Ramos (cell line): ENCODE data around the gene PHRF1.

ENCODE experiments used
- in situ Hi-C: fragments of 300-500 bp; cut with MboI; formaldehyde crosslinking; loops from one replicate; pipeline ENCODE4 v1.14.3; 2022; ENCODE audit warnings: low sequenced_read_pairs; ENCODE audit not compliant: unreplicated experiment

The PHRF1 gene

DNA sequence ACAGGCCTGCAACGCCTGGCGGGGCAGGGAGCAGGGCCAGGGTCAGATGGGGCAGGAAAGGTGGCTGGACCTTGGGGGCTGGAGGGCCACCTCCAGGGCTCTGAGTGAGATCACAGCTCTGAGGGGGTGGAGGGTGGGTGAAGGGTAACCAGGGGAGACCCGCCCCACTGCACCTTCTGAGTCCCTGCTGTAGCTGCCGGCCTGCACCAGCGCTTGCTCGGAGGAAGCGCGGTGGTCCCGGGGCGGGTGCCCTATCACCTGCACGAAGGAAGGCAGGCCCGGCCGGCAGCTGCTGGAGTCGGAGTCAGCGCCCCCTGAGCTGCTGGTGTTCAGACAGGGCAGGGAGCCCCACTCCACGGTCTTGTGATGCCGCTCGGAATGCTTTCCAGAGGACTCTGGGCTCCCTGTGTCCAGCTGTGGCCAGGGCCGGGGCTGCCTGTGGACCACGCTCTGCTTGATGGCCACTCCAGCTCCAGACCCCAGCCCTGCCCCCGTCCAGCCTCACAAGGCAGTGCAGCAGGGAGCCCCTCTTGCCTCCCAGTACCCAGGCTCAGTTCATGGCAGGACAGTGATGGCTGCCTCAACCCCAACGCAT lies 19.5 kb upstream of the PHRF1 start:
- in situ Hi-C loops = no loop called here

DNA sequence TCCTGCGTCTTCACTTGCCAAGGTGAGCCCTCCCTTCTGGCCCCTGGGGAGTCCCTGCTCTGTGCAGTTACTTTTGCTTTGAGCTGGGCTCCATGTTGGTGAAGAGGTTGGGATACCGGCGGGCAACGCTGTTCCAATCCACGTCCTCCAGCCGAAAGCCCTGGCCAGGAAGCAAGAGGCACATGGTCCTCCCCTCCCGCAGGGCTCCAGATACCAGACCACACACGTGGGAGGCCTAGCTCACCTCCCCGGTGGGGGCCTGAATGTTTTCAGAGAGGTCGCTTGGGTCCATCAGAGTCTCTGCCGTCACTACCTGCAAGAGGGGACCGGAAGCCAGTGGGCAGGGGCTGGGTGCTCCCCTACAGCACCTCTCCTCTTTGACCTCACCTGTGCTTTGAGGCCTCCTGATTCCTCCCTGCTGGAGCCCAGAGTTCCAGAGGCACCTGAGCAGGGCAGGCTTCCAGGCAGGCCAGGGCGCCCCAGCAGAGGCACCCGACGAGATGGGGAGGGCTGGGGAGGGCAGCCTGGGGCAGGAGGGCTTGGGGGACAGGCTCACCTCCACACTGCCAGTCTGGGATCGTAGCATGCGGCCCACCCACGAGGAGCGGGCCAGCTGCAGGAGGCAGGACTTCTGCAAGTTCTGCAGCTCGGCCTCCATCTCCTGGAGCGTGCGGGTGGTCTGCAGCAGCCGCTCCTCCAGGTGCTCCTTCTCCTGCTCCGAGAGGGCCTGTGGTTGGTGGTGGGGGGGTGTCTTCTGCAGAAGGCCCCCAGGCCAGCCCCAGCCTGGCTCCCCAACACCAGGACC lies 18.7 kb upstream of the PHRF1 start:
- in situ Hi-C loops = no loop called here

DNA sequence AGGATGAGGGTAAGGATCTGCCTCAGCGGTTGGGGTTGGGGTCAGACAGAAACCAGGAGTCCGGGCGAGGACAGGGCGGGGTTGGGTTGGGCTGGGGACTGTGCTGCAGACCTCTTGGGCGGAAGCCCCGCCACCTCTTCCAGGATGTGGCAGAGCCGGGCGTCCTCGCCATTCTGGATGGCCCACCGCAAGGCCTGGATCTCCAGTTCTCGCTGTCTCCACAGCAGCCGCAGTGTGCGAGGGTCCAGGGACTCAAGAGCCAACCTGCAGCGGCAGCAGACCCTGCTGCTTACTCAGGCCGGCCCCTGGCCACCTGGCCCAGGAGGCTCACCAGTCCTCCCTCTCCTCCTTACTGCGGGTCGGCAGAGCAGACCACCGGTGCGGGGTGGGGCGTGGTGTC lies 17.8 kb upstream of the PHRF1 start:
- in situ Hi-C loops = no loop called here

GRCh38 chr11:559020-559620 lies 17.1 kb upstream of the PHRF1 start:
- in situ Hi-C loops = no loop called here

- in situ Hi-C loops = no loop called here
These were observed 16.5 kb upstream of the PHRF1 start for GRCh38 chr11:559712-560304.

- in situ Hi-C loops = no loop called here
These were observed 15.7 kb upstream of the PHRF1 start, which contains the start of the genes LMNTD2 and RASSF7 for GRCh38 chr11:560305-561147. TSS of gene LMNTD2 (minus strand) at chr11:560738. CDS start at chr11:560716, 22 bp downstream. TSS of gene RASSF7 (plus strand) at chr11:560970. CDS start at chr11:561769, 799 bp downstream.

GRCh38 chr11:561148-562003 lies 14.9 kb upstream of the PHRF1 start:
- in situ Hi-C loops = no loop called here

GRCh38 chr11:562046-562645 lies 14.1 kb upstream of the PHRF1 start:
- in situ Hi-C loops = no loop called here

DNA sequence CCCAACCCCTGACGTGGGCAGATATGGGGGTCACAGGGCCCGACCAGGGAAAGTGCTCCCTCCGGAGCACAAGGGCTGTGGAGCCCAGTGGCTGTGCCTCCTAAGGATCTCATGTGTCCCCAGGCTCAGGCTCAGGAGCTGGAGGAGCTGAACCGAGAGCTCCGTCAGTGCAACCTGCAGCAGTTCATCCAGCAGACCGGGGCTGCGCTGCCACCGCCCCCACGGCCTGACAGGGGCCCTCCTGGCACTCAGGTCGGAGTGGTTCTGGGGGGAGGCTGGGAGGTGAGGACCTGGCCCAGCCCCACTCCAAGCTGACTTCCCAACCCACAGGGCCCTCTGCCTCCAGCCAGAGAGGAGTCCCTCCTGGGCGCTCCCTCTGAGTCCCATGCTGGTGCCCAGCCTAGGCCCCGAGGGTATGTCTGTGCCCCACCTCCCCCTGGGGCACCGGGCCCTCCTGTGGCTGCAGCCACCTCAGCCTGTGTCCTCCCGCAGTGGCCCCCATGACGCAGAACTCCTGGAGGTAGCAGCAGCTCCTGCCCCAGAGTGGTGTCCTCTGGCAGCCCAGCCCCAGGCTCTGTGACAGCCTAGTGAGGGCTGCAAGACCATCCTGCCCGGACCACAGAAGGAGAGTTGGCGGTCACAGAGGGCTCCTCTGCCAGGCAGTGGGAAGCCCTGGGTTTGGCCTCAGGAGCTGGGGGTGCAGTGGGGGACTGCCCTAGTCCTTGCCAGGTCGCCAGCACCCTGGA lies 13.0 kb upstream of the PHRF1 start:
- in situ Hi-C loops = no loop called here

DNA sequence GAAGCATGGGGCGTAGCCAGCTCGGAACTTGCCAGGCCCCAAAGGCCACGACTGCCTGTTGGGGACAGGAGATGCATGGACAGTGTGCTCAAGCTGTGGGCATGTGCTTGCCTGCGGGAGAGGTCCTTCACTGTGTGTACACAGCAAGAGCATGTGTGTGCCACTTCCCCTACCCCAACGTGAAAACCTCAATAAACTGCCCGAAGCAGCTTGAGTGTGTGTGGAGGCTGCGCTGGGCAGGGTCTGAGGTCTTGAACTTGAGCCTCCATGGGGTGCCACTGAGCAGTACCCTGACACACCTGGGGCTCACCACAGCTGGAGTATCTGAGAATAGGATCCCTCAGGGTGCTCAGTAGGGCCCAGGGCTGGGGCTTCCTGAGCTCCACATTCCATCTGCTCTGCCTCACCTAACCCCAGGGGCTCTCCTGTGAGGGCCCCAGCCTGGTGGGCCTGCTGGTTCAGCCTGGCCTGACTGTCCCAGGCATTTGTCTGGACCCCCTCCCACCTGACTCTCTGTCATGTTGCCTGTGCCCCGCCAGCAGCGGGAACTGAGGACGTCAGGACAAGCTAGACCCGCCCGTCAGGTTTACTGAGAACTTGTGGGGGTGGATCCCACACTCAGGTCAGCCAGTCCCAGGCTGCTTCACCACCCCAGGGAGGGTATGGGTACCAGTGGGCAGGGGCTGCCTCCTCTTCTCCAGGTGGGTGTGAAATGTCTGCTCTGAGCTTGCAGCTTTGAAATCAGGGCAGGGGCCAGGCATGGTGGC lies 12.3 kb upstream of the PHRF1 start:
- in situ Hi-C loops = no loop called here

DNA sequence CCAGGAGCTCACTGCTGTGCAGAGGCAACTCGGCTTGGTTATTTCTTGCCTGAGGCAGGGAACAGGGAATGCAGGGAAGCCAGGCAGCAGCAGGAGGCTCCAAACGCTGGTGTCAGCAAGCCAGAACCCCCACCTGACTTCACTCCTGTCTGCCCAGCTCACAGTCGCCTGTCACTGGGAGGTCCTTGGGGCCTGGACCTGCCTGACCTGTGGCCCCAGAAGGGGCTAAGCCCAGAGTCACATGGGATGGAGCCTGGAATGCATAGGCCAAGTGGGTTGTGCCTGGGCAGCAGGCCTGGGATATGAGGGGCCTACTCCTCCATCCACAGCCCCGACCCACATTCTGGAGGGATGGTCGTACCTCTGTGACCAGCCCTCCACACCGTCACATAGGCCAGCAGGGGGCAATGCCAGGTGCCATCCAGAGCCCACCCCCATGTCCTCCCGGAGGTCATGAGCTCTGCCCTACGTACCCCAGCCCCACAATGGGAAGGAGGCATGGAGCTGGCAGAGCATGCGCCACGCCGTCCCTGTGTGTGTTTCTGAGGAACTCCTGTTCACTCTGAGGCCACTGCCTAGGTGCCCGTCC lies 10.3 kb upstream of the PHRF1 start:
- in situ Hi-C loops = no loop called here

GRCh38 chr11:567011-567628 lies 9.2 kb upstream of the PHRF1 start:
- in situ Hi-C loops = no loop called here

GRCh38 chr11:567629-568292 lies 8.5 kb upstream of the PHRF1 start:
- in situ Hi-C loops = no loop called here

GRCh38 chr11:568306-569157 lies 7.7 kb upstream of the PHRF1 start:
- in situ Hi-C loops = no loop called here

DNA sequence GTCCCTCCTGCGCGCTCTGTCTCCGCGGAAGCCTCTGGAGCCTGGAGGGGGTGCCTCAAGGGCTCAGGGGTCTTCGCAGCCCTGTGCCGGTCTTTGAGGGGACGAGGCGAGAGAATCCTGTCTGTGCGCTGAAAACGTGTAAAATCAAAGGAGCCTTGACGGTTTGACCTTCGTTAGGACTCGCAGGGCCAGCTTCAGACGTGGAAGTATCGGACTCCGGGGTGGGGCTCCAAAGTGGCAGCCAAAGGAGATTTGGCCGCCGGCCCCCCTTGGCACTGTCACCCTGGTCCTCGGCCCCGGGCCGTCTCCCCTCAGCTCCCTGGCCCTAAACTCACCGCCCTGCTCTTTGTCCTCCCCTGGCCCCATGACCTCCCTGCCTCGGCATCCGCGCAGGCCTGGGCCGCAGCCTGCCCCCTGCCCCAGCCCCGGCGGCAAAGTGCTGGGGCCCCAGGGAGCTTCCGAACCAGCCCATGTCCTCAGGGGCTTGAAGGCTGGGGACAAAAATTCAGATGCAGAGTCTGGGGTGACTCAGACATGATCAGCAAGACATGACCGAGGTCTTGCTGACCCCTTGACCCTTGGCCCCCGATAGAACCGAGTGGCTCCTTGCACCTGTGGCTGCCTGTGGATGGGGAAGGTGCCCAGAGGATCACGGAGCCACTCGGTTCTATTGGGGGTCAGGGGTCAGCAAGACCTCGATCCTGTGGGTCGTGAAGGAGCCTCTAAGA lies 6.9 kb upstream of the PHRF1 start:
- in situ Hi-C loops = no loop called here
